Heart right ventricle (tissue), 16 donors: ENCODE measurements around the gene ATRN. TPM values are rescaled to one million over a fixed set of nuclear protein-coding genes. Genes with fewer than 3 reads are reported as not detected.

Experiments
- ATAC-seq, 8 donors: fragments of 200-7000 bp; cut with Tn5 transposase; one replicate each; pipeline ENCODE4 v1.9.1; 2020; ENCODE audit warnings: mild to moderate bottlenecking in 8 of 8, moderate library complexity in 8 of 8, moderate number of reproducible peaks in 1 of 8
- DNase-seq, 2 donors: peaks; one replicate each; pipeline ENCODE4 v3.0.0-alpha.2; 2020
- H3K27ac ChIP-seq, 10 donors: fragments of 200-600 bp; sonication (generic) in 2 of 10; one replicate each; pipeline versions ENCODE4 v1.5.0 to v1.8.0; 2020 to 2022; ENCODE audit warnings: mild to moderate bottlenecking in 3 of 10
- H3K27me3 ChIP-seq, 7 donors: fragments of 200-600 bp; one replicate each; pipeline ENCODE4 v1.8.0; 2021 to 2022; ENCODE audit warnings: mild to moderate bottlenecking in 2 of 7
- H3K36me3 ChIP-seq, 9 donors: fragments of 200-600 bp; sonication (generic) in 1 of 9; one replicate each; pipeline versions ENCODE4 v1.5.0 to v1.8.0; 2020 to 2022; ENCODE audit warnings: mild to moderate bottlenecking in 2 of 9
- H3K4me1 ChIP-seq, 9 donors: fragments of 200-600 bp; sonication (generic) in 1 of 9; one replicate each; pipeline versions ENCODE4 v1.5.0 to v1.8.0; 2020 to 2022; ENCODE audit warnings: mild to moderate bottlenecking in 4 of 9
- H3K4me3 ChIP-seq, 10 donors: fragments of 200-600 bp; sonication (generic) in 2 of 10; one replicate each; pipeline versions ENCODE4 v1.5.0 to v1.8.0; 2020 to 2022; ENCODE audit warnings: mild to moderate bottlenecking in 7 of 10, moderate library complexity in 2 of 10
- H3K9me3 ChIP-seq, 11 donors: fragments of 200-600 bp in 10 of 11; sonication (generic) in 2 of 11; one replicate each; pipeline versions ENCODE4 v1.5.0 to v1.8.0; 2013 to 2022; ENCODE audit warnings: mild to moderate bottlenecking in 2 of 11, control low read depth in 1 of 11, moderate library complexity in 1 of 11
- WGBS, 2 donors: extraction: QIAGEN DNeasy Blood & Tissue Kit; methylation state at CpG; one replicate each; pipeline ENCODE4 v1.1.7; 2013; ENCODE audit warnings: inconsistent platforms in 1 of 2; 5-methylcytosine and 5-hydroxymethylcytosine counted together
- intact Hi-C, 10 donors: fragments of 100-400 bp; cut with DNase I; formaldehyde crosslinking; loops; one replicate each; pipeline versions ENCODE4 v1.11.1 to v1.14.2; 2022
- polyA plus RNA-seq, 2 donors: library from polyadenylated mRNA; stranded (reverse); fragments of 200-250 nt; gene quantifications; one replicate each; pipeline ENCODE4 v1.2.3, GENCODE V29; 2013
- total RNA-seq, 10 donors: library from RNA; stranded (reverse); fragmentation: NEBNext Ultra II Directional in 3 of 10; extraction: Animal tissue kit (Norgen Biotek cat#: 25700) in 3 of 10; gene quantifications; one replicate each; pipeline versions ENCODE4 v1.2.1 to v1.2.4, GENCODE V29; 2021 to 2023
- TF ChIP-seq, protein P1 (sequence below), 9 donors: fragments of 200-600 bp; sonication (generic) in 2 of 9; IDR thresholded peaks; one replicate each; pipeline versions ENCODE4 v1.5.0 to v1.8.0; 2021 to 2022; ENCODE audit warnings: antibody characterized with exemption in 9 of 9, mild to moderate bottlenecking in 5 of 9, moderate library complexity in 1 of 9
- donor health status: Arrhythmogenic right ventricular cardiomyopathy.
- donor health status: ischemic (EF 13 %, LVEDD 7.1; RV severe dilation, severe dysfunction).
- donor health status: healthy with polysubstance abuse.
- donor health status: DM: no; HTN: yes; CAD: no.
- donor health status: DM: no; HTN: no; CAD: no.
- donor health status: ischemic (EF 25% LVEDD 6.9; RV normal size, moderate dysfunction).
- donor health status: ischemic (EF 25% LVEDD 5.7; RV mildly dilated, moderate dysfunction).
- donor health status: healthy.
- donor health status: DM: yes; HTN: yes; CAD: no.
- donor health status: Ischemic cardiomyopathy.
- donor health status: ischemic (EF 35%, LVEDD 5.7; RV mildly dilated, moderate dysfunction).
- donor health status: nonischemic (EF 11% LVEDD 7.7; RV severe dilation, severe dysfunction).
- donor health status: DM: yes; HTN: yes; CAD: no.
- donor health status: PGD.
- donor health status: ischemic (EF 29% LVEDD 5.4; RV normal size, mild dysfunction).
- donor health status: nonischemic (EF 23%, LVEDD 6.1; RV moderate dilation, normal function).

The ATRN gene
- total and polyA plus RNA-seq, 12 donors = 4.6 to 44.0 (median 37.8) TPM

DNA sequence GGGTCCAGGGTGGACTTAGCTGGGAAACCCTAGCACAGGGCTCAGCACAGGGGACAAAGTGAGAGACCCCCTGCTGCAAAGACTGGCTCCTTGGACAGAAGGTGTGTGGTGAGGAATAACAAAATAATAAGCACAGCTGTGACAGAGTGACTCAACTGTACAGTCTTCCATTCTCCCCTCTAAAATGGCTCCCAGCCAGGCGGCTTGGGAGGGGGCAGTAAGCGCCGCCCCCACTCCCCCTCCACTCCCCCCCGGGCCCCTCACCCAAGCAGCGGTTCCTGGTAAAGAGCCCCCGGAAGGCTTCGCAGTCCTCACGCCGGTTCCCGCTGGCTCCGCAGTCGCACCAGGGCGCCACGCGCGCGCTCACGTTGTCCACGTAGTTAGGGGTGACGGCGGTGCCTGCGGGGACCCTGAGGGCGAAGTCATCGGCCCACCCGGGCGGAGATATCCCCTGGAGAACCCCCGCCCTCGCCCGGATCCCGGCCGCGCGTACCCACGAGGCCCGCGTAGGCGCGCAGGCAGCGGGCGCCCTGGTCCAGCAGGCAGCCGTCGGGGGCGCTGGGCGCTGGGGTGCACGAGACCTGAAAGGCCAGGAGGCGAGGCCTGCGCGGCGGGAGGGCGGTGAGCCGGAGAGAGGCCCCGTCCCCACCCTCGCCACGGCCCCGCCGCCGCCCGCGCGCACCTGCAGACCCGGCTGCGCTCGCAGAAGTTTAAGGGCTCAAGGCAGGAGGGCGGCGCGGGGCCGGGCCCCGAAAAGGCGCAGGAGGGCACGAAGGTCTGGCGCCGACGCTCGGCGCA lies 189.6 kb downstream of the ATRN start:
- WGBS, 2 donors = 4% methylated on average over 75 of the region's 75 CpGs
- Histone ChIP-seq H3K27ac (no peak overlapping the region), H3K36me3 (no peaks in the 10 kb centered on the region), H3K4me1 (peaks cover 0 to 7% (median 0%) of the 10 kb centered on the region in 9 donors), H3K9me3 (peaks cover 0 to 2% (median 0%) of the 10 kb centered on the region in 11 donors), H3K27me3 (peaks cover 7 to 60% (median 43%) of the 10 kb centered on the region in 7 donors), H3K4me3 (peak overlapping the region in 1 of 10 donors; percentile 13)
- TF ChIP-seq, protein P1, sequence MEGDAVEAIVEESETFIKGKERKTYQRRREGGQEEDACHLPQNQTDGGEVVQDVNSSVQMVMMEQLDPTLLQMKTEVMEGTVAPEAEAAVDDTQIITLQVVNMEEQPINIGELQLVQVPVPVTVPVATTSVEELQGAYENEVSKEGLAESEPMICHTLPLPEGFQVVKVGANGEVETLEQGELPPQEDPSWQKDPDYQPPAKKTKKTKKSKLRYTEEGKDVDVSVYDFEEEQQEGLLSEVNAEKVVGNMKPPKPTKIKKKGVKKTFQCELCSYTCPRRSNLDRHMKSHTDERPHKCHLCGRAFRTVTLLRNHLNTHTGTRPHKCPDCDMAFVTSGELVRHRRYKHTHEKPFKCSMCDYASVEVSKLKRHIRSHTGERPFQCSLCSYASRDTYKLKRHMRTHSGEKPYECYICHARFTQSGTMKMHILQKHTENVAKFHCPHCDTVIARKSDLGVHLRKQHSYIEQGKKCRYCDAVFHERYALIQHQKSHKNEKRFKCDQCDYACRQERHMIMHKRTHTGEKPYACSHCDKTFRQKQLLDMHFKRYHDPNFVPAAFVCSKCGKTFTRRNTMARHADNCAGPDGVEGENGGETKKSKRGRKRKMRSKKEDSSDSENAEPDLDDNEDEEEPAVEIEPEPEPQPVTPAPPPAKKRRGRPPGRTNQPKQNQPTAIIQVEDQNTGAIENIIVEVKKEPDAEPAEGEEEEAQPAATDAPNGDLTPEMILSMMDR (IDR thresholded peaks at IDR 0.05) = no peak
- intact Hi-C loops = no loop called here
- DNase-seq (no peak), ATAC-seq (peak in 1 of 8 donors; percentile 9)

DNA sequence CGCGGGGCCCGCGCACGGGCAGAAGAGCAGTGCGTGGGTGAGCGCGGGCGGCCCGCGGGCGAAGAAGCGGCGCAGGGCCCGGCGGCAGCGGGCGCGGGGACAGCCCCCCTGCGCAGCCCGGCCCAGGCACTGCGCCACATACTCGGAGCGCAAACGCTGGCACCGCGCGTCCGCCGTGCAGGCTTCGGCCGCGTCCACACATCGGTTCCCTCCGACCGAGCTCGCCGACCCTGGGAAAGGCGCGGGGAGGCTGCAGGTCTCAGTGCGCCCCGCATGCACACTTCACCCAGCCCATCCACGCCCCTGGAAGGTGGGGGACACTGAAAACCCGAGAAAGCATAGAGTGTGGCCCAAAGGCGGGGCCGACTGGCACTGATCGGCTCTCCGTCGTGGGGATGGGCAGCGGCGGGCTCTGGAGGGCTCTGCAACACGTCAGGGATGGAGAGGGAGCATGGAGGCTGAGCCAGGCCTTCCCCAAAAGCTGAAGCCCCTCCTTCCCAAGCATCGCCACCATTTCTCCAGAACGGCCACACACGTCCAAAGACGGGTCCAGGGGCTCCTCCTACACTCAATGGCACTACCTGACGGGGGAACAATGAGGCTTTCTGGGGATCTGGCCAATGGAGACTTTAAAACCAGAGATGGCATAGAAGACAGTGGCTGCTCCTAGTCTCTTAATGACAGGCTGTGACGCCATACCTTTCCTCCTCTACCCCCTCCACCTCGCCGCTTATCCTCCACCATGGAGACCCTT lies 190.4 kb downstream of the ATRN start:
- H3K27ac ChIP-seq = no peak overlapping the region
- H3K36me3 ChIP-seq = no peaks in the 10 kb centered on the region
- H3K4me3 ChIP-seq = peak overlapping the region in 1 of 10 donors; percentile 13
- ATAC-seq (peak in 1 of 8 donors; percentile 14), DNase-seq (no peak)
- H3K27me3 ChIP-seq = peaks cover 7 to 60% (median 43%) of the 10 kb centered on the region in 7 donors
- 8 to 11% methylated on average over 59 to 60 of the region's 60 CpGs for WGBS, 2 donors
- intact Hi-C loops = no loop called here
- peaks cover 0 to 7% (median 0%) of the 10 kb centered on the region in 9 donors for H3K4me1 ChIP-seq
- TF ChIP-seq, protein P1 (IDR thresholded peaks at IDR 0.05) = no peak
- no peaks in the 10 kb centered on the region for H3K9me3 ChIP-seq

DNA sequence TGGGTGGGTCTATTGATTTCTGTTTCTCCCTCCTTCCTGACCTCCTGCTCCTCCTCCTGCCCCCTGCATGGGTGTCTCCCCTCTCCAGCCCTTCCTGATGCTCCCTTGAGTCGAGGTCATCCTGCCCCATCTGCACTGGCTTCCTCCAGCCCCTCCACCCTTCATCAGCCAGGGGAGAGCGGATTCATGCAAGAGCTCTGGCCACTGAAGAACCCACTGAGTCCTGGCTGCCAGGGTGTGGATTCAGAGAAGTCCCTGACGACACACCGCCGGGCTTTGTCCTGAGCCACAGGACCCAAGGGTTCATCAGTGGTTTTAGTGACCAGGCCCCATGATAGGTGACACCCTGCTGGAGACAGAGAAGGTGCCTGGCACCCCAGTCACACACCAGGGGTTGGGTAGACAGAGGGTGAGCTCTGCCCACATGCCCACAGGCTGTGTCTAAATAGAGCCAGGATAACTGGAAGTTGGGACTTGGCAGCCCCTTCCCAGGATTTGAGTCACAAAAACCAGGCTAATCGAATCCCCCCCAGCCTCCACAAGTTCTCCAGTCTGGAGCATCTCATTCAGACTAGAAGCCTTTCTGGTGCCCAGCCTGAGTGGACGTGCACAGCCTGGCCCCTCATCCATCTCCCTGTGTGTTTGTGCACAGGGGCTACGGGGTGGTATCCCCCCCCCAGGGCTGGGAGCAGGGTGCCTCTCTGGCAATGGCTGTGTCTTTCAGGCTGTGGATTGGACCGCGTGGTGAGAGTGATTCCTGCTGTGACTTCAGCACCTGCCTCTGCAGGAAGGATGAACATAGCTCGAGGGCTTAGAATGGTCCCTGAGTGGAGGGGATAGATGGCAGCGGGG lies 191.2 kb downstream of the ATRN start:
- WGBS, 2 donors = 62 to 64% methylated on average over 12 of the region's 12 CpGs
- H3K36me3 ChIP-seq = no peaks in the 10 kb centered on the region
- no peak overlapping the region for H3K27ac ChIP-seq
- no peaks in the 10 kb centered on the region for H3K9me3 ChIP-seq
- intact Hi-C loops = no loop called here
- peaks cover 7 to 60% (median 43%) of the 10 kb centered on the region in 7 donors for H3K27me3 ChIP-seq
- ATAC-seq (no peak), DNase-seq (no peak)
- peaks cover 0 to 7% (median 0%) of the 10 kb centered on the region in 9 donors for H3K4me1 ChIP-seq
- no peak overlapping the region for H3K4me3 ChIP-seq
- TF ChIP-seq, protein P1 (IDR thresholded peaks at IDR 0.05) = no peak
